Cardiac muscle cell (in vitro differentiated cells and primary cell): Measurements from ENCODE around the gene CDKN1B. TPM values are rescaled to one million over a fixed set of nuclear protein-coding genes. Genes with fewer than 3 reads are reported as not detected.
"Not testable (repeated sequence)": the region's sequence is repeated elsewhere in the genome, so short reads cannot be mapped to it uniquely, and the experiment has no call there.

Experiments
- DNase-seq, 2 donors: peaks; one replicate each; pipeline versions ENCODE4 v3.0.0 to v3.0.0-alpha.2; 2010 to 2017; ENCODE audit warnings: low read depth in 1 of 2, low spot score in 1 of 2
- H3K27ac ChIP-seq: fragments of 200-600 bp; sonication (generic); 2 replicates; pipeline ENCODE4 v1.5.1; 2016
- H3K27me3 ChIP-seq: fragments of 200-600 bp; sonication (generic); 2 replicates; pipeline ENCODE4 v1.6.0; 2016; ENCODE audit warnings: control low read depth
- H3K36me3 ChIP-seq: fragments of 200-600 bp; sonication (generic); 2 replicates; pipeline ENCODE4 v1.5.1; 2016; ENCODE audit warnings: control low read depth
- H3K4me1 ChIP-seq: fragments of 200-600 bp; sonication (generic); 2 replicates; pipeline ENCODE4 v1.8.1; 2017; ENCODE audit warnings: low read depth, mild to moderate bottlenecking, mixed run types
- H3K4me3 ChIP-seq: fragments of 200-600 bp; sonication (generic); 2 replicates; pipeline ENCODE4 v1.5.1; 2016; ENCODE audit warnings: mild to moderate bottlenecking
- H3K9me3 ChIP-seq: fragments of 200-600 bp; sonication (generic); 2 replicates; pipeline ENCODE4 v1.5.1; 2017; ENCODE audit warnings: low read depth, mild to moderate bottlenecking, control low read depth
- polyA plus RNA-seq: library from polyadenylated mRNA; unstranded; fragments of >200 nt; fragmentation: Nextera tagmentation; extraction: Ambion mirVana; gene quantifications from 2 replicates; pipeline ENCODE4 v1.2.1, GENCODE V29; 2016
- total RNA-seq: library from RNA; depleted of rRNA; stranded (reverse); fragments of >200 nt; gene quantifications from 2 replicates; pipeline ENCODE4 v1.2.3, GENCODE V29; 2016
- TF ChIP-seq, protein P1 (sequence below): IDR thresholded peaks from 2 replicates; pipeline ENCODE4 v1.5.1; 2012; ENCODE audit warnings: low read depth, mild to moderate bottlenecking, low read length

CDKN1B gene
- total and polyA plus RNA-seq, 2 experiments from 2014 or later, result 5.8 to 90.4 TPM

GRCh38 chr12:12733118-12733517 lies 15.9 kb downstream of the CDKN1B start:
- Histone ChIP-seq H3K9me3 (no peaks in the 10 kb centered on the region), H3K4me1 (peaks cover 8% of the 10 kb centered on the region), H3K4me3 (no peak overlapping the region), H3K36me3 (no peaks in the 10 kb centered on the region), H3K27ac (no peak overlapping the region), H3K27me3 (no peaks in the 10 kb centered on the region)
- TF ChIP-seq, protein P1, sequence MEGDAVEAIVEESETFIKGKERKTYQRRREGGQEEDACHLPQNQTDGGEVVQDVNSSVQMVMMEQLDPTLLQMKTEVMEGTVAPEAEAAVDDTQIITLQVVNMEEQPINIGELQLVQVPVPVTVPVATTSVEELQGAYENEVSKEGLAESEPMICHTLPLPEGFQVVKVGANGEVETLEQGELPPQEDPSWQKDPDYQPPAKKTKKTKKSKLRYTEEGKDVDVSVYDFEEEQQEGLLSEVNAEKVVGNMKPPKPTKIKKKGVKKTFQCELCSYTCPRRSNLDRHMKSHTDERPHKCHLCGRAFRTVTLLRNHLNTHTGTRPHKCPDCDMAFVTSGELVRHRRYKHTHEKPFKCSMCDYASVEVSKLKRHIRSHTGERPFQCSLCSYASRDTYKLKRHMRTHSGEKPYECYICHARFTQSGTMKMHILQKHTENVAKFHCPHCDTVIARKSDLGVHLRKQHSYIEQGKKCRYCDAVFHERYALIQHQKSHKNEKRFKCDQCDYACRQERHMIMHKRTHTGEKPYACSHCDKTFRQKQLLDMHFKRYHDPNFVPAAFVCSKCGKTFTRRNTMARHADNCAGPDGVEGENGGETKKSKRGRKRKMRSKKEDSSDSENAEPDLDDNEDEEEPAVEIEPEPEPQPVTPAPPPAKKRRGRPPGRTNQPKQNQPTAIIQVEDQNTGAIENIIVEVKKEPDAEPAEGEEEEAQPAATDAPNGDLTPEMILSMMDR, result no peak
- DNase-seq, result no peak

DNA sequence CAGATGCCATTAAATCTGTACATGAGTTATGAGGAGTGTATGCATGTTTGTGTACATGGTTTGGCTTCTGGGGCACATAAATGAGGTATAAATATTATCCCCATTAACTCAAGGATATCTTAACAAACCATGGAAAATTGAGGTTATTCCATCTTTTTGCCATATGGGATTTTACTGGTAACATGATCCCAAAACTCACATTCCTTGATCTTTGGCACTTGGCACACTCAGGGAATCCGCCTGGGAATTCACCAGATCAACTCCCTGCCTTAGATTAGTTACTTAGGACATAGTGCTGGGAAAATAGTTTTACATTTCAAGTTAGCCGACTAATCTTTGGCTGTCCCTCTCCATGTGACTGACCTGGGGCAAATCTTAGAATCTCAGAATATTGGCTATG lies 16.9 kb downstream of the CDKN1B start:
- Histone ChIP-seq H3K4me3 (no peak overlapping the region), H3K27me3 (no peaks in the 10 kb centered on the region), H3K9me3 (no peaks in the 10 kb centered on the region), H3K4me1 (peaks cover 15% of the 10 kb centered on the region), H3K27ac (no peak overlapping the region), H3K36me3 (no peaks in the 10 kb centered on the region)
- peak in 1 of 2 donors; percentile 30 for DNase-seq
- TF ChIP-seq, protein P1, result no peak

GRCh38 chr12:12734561-12735071 lies 17.4 kb downstream of the CDKN1B start:
- Histone ChIP-seq H3K27ac (peak overlapping the region; percentile 24), H3K4me3 (no peak overlapping the region), H3K4me1 (peaks cover 20% of the 10 kb centered on the region), H3K27me3 (no peaks in the 10 kb centered on the region), H3K9me3 (no peaks in the 10 kb centered on the region), H3K36me3 (no peaks in the 10 kb centered on the region)
- no peak for DNase-seq
- TF ChIP-seq, protein P1, result no peak

DNA sequence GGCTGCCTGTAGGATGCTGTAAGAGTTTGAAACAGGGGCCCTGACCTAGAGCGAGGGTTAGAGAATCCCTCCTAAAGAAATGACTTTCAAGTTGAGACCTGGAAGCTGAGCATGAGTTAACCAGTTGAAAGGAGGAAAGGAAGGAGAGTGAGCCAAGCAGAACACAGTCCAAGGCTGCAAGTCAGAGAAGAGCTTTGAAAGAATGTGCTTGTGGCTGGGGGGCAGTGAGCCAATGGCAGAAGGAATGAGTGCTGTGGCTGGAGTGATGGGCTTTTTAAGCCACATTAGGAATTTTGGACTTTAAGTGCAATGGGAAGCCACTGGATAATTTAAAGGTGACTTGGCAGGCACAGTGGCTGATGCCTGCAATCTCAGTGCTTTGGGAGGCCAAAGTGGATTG lies 18.1 kb downstream of the CDKN1B start:
- H3K27ac ChIP-seq, result peak overlapping the region; percentile 21
- peaks cover 21% of the 10 kb centered on the region for H3K4me1 ChIP-seq
- no peaks in the 10 kb centered on the region for H3K9me3 ChIP-seq
- TF ChIP-seq, protein P1, result no peak
- peak in 1 of 2 donors; percentile 60 for DNase-seq
- no peaks in the 10 kb centered on the region for H3K27me3 ChIP-seq
- no peak overlapping the region for H3K4me3 ChIP-seq
- H3K36me3 ChIP-seq, result no peaks in the 10 kb centered on the region

- Histone ChIP-seq H3K9me3 (no peaks in the 10 kb centered on the region), H3K27me3 (no peaks in the 10 kb centered on the region), H3K4me1 (peaks cover 21% of the 10 kb centered on the region), H3K4me3 (no peak overlapping the region), H3K36me3 (no peaks in the 10 kb centered on the region), H3K27ac (peak overlapping the region; percentile 45)
- DNase-seq, result peak; percentile 48 to 60
- TF ChIP-seq, protein P1, result peak; percentile 55
Measured at GRCh38 chr12:12736759-12737676, 19.9 kb downstream of the CDKN1B start.

- not testable (repeated sequence) for H3K36me3 ChIP-seq, H3K9me3 ChIP-seq, H3K4me3 ChIP-seq, DNase-seq, H3K27ac ChIP-seq, H3K27me3 ChIP-seq
- peaks cover 21% of the 10 kb centered on the region for H3K4me1 ChIP-seq
Measured at GRCh38 chr12:12738152-12738551, 21.0 kb downstream of the CDKN1B start.
